HepG2 (cell line): Measurements from ENCODE around the gene PCDHB3. TPM values are rescaled to one million over a fixed set of nuclear protein-coding genes. Genes with fewer than 3 reads are reported as not detected.

Source experiments
- FOSL2 ChIP-seq: sonication (generic); formaldehyde crosslinking; IDR thresholded peaks from 2 replicates; pipeline ENCODE4 v1.4.0; 2020; ENCODE audit warnings: missing genetic modification reagents
- FOXJ3 ChIP-seq: sonication (generic); formaldehyde crosslinking; IDR thresholded peaks from 2 replicates; pipeline ENCODE4 v1.4.0; 2020; ENCODE audit warnings: missing genetic modification reagents, mild to moderate bottlenecking, borderline replicate concordance
- FOXM1 ChIP-seq: sonication (generic); formaldehyde crosslinking; IDR thresholded peaks from 2 replicates; pipeline ENCODE4 v1.5.0; 2020; ENCODE audit warnings: missing genetic modification reagents
- HHEX ChIP-seq: IDR thresholded peaks from 2 replicates; pipeline ENCODE4 v1.6.1; 2016; ENCODE audit warnings: control low read depth
- HNF4A ChIP-seq: sonication (generic); formaldehyde crosslinking; IDR thresholded peaks from 2 replicates; pipeline ENCODE4 v1.4.0; 2020; ENCODE audit warnings: missing genetic modification reagents
- JDP2 ChIP-seq: sonication (generic); formaldehyde crosslinking; IDR thresholded peaks from 2 replicates; pipeline ENCODE4 v1.8.1; 2022; ENCODE audit warnings: missing genetic modification reagents, borderline replicate concordance
- KDM4B ChIP-seq: sonication (generic); formaldehyde crosslinking; IDR thresholded peaks from 2 replicates; pipeline ENCODE4 v1.4.0; 2020; ENCODE audit warnings: missing genetic modification reagents
- KLF9 ChIP-seq: IDR thresholded peaks from 2 replicates; pipeline ENCODE4 v1.6.1; 2016; ENCODE audit warnings: low read depth
- KMT2A ChIP-seq: sonication (generic); formaldehyde crosslinking; IDR thresholded peaks from 2 replicates; pipeline ENCODE4 v1.4.0; 2020; ENCODE audit warnings: missing genetic modification reagents
- NBN ChIP-seq: fragments of 450-650 bp; conservative IDR thresholded peaks from 2 replicates; pipeline ENCODE4 v1.6.1; 2017
- TOPORS ChIP-seq: sonication (generic); formaldehyde crosslinking; IDR thresholded peaks from 2 replicates; pipeline ENCODE4 v1.8.0; 2023; ENCODE audit warnings: mild to moderate bottlenecking, missing genetic modification reagents
- ZNF124 ChIP-seq: sonication (generic); formaldehyde crosslinking; IDR thresholded peaks from 2 replicates; pipeline ENCODE4 v1.4.0; 2020; ENCODE audit warnings: missing genetic modification reagents
- ZNF136 ChIP-seq: sonication (generic); formaldehyde crosslinking; IDR thresholded peaks from 2 replicates; pipeline ENCODE4 v1.8.1; 2022; ENCODE audit warnings: low read depth, mild to moderate bottlenecking, moderate library complexity, missing genetic modification reagents
- ZNF430 ChIP-seq: sonication (generic); formaldehyde crosslinking; IDR thresholded peaks from 2 replicates; pipeline ENCODE4 v1.9.0; 2021; ENCODE audit warnings: mild to moderate bottlenecking, missing genetic modification reagents
- ZNF501 ChIP-seq: sonication (generic); formaldehyde crosslinking; IDR thresholded peaks from 2 replicates; pipeline ENCODE4 v1.5.1; 2020; ENCODE audit warnings: mild to moderate bottlenecking, moderate library complexity, missing genetic modification reagents
- ZNF562 ChIP-seq: sonication (generic); formaldehyde crosslinking; IDR thresholded peaks from 2 replicates; pipeline ENCODE4 v1.8.0; 2022; ENCODE audit warnings: missing genetic modification reagents, borderline replicate concordance
- ZNF713 ChIP-seq: sonication (generic); formaldehyde crosslinking; IDR thresholded peaks from 2 replicates; pipeline ENCODE4 v1.4.0; 2020; ENCODE audit warnings: mild to moderate bottlenecking, missing genetic modification reagents
- ZNF75D ChIP-seq: sonication (generic); formaldehyde crosslinking; IDR thresholded peaks from 2 replicates; pipeline ENCODE4 v1.8.1; 2023; ENCODE audit warnings: missing genetic modification reagents, mild to moderate bottlenecking, borderline replicate concordance
- polyA plus RNA-seq, 8 experiments: library from polyadenylated mRNA; depleted of rRNA in 3 of 8; stranded (reverse) in 7 of 8; unstranded in 1 of 8; fragments of >200 nt; fragmentation: Illumina TruSeq in 4 of 8; extraction: Trizol in 4 of 8; gene quantifications; 2 replicates each; pipeline versions ENCODE4 v1.2.1 to v1.2.3, GENCODE V29; 2011 to 2016; ENCODE audit warnings: low read depth in 4 of 8, missing spikeins in 1 of 8, mixed read lengths in 1 of 8; ENCODE audit not compliant: insufficient read depth in 1 of 8
- total RNA-seq, 5 experiments: library from RNA; depleted of rRNA; stranded (reverse); fragments of >200 nt; fragmentation: Illumina TruSeq; extraction: Trizol; gene quantifications; 2 replicates each; pipeline ENCODE4 v1.2.3, GENCODE V29; 2016; ENCODE audit warnings: low read depth in 1 of 5
- TF ChIP-seq, protein P1 (sequence below): sonication (generic); formaldehyde crosslinking; IDR thresholded peaks from 2 replicates; pipeline ENCODE4 v1.5.0; 2020; ENCODE audit warnings: mild to moderate bottlenecking, missing genetic modification reagents, moderate library complexity
- TF ChIP-seq, protein P2 (sequence below): sonication (generic); formaldehyde crosslinking; IDR thresholded peaks from 2 replicates; pipeline ENCODE4 v1.4.0; 2020; ENCODE audit warnings: missing genetic modification reagents, borderline replicate concordance
- TF ChIP-seq, protein P3 (sequence below): sonication (generic); formaldehyde crosslinking; IDR thresholded peaks from 2 replicates; pipeline ENCODE4 v1.5.0; 2020; ENCODE audit warnings: missing genetic modification reagents
- TF ChIP-seq, protein P4 (sequence below): sonication (generic); formaldehyde crosslinking; IDR thresholded peaks from 2 replicates; pipeline ENCODE4 v1.5.1; 2020; ENCODE audit warnings: missing genetic modification reagents, mild to moderate bottlenecking, borderline replicate concordance
- TF ChIP-seq, protein P5 (sequence below): sonication (generic); formaldehyde crosslinking; IDR thresholded peaks from 2 replicates; pipeline ENCODE4 v1.5.0; 2020; ENCODE audit warnings: missing genetic modification reagents, mild to moderate bottlenecking, borderline replicate concordance

The PCDHB3 gene
- total and polyA plus RNA-seq, 2 of the 13 experiments (the other 11 are each of a cell fraction or from before 2014, with no cell fraction given): 0.25 to 0.29 TPM

DNA sequence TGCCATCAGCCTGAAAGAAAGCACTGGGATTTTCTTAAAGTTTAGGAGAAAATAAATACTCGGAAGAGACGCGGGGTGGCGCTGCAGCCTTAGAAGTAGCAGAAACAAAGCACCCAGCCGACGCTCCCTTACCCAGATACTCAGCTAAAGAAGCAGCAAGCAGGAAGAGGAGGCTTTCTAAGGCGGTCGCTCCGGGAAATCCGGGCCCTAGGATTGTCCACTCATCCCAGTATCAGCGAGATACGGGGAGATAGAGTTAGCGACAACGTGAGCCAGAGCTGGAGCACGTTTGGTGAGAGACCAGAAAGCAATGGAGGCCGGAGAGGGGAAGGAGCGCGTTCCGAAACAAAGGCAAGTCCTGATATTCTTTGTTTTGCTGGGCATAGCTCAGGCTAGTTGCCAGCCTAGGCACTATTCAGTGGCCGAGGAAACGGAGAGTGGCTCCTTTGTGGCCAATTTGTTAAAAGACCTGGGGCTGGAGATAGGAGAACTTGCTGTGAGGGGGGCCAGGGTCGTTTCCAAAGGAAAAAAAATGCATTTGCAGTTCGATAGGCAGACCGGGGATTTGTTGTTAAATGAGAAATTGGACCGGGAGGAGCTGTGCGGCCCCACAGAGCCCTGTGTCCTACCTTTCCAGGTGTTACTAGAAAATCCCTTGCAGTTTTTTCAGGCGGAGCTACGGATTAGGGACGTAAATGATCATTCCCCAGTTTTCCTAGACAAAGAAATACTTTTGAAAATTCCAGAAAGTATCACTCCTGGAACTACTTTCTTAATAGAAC, 5.6 kb upstream of the PCDHB3 start, which contains the start of gene PCDHB2 (continued):
- TF ChIP-seq, protein P1, sequence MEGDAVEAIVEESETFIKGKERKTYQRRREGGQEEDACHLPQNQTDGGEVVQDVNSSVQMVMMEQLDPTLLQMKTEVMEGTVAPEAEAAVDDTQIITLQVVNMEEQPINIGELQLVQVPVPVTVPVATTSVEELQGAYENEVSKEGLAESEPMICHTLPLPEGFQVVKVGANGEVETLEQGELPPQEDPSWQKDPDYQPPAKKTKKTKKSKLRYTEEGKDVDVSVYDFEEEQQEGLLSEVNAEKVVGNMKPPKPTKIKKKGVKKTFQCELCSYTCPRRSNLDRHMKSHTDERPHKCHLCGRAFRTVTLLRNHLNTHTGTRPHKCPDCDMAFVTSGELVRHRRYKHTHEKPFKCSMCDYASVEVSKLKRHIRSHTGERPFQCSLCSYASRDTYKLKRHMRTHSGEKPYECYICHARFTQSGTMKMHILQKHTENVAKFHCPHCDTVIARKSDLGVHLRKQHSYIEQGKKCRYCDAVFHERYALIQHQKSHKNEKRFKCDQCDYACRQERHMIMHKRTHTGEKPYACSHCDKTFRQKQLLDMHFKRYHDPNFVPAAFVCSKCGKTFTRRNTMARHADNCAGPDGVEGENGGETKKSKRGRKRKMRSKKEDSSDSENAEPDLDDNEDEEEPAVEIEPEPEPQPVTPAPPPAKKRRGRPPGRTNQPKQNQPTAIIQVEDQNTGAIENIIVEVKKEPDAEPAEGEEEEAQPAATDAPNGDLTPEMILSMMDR: peak; percentile 87
- TF ChIP-seq ZNF124 (CRISPR knock-in tag) (no peak), ZNF713 (CRISPR knock-in tag) (no peak), FOSL2 (0 out of 2 replicates have a peak, but pooled peaks have one; percentile 7), ZNF562 (CRISPR knock-in tag) (no peak), KMT2A (peak; percentile 80), KDM4B (CRISPR knock-in tag) (no peak), KLF9 (CRISPR knock-in tag) (no peak), ZNF430 (no peak), FOXJ3 (CRISPR knock-in tag) (no peak), NBN (no peak), ZNF136 (CRISPR knock-in tag) (no peak), ZNF75D (CRISPR knock-in tag) (no peak), JDP2 (CRISPR knock-in tag) (no peak), TOPORS (CRISPR knock-in tag) (no peak), HNF4A (CRISPR knock-in tag) (no peak), ZNF501 (CRISPR knock-in tag) (peak; percentile 76), FOXM1 (CRISPR knock-in tag) (no peak), HHEX (CRISPR knock-in tag) (no peak)
- TF ChIP-seq, protein P2, sequence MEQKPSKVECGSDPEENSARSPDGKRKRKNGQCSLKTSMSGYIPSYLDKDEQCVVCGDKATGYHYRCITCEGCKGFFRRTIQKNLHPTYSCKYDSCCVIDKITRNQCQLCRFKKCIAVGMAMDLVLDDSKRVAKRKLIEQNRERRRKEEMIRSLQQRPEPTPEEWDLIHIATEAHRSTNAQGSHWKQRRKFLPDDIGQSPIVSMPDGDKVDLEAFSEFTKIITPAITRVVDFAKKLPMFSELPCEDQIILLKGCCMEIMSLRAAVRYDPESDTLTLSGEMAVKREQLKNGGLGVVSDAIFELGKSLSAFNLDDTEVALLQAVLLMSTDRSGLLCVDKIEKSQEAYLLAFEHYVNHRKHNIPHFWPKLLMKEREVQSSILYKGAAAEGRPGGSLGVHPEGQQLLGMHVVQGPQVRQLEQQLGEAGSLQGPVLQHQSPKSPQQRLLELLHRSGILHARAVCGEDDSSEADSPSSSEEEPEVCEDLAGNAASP (CRISPR knock-in tag): 0 out of 2 replicates have a peak, but pooled peaks have one; percentile 11
- TF ChIP-seq, protein P3, sequence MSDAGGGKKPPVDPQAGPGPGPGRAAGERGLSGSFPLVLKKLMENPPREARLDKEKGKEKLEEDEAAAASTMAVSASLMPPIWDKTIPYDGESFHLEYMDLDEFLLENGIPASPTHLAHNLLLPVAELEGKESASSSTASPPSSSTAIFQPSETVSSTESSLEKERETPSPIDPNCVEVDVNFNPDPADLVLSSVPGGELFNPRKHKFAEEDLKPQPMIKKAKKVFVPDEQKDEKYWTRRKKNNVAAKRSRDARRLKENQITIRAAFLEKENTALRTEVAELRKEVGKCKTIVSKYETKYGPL (CRISPR knock-in tag): no peak
- TF ChIP-seq, protein P4, sequence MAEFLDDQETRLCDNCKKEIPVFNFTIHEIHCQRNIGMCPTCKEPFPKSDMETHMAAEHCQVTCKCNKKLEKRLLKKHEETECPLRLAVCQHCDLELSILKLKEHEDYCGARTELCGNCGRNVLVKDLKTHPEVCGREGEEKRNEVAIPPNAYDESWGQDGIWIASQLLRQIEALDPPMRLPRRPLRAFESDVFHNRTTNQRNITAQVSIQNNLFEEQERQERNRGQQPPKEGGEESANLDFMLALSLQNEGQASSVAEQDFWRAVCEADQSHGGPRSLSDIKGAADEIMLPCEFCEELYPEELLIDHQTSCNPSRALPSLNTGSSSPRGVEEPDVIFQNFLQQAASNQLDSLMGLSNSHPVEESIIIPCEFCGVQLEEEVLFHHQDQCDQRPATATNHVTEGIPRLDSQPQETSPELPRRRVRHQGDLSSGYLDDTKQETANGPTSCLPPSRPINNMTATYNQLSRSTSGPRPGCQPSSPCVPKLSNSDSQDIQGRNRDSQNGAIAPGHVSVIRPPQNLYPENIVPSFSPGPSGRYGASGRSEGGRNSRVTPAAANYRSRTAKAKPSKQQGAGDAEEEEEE (CRISPR knock-in tag): no peak
- TF ChIP-seq, protein P5, sequence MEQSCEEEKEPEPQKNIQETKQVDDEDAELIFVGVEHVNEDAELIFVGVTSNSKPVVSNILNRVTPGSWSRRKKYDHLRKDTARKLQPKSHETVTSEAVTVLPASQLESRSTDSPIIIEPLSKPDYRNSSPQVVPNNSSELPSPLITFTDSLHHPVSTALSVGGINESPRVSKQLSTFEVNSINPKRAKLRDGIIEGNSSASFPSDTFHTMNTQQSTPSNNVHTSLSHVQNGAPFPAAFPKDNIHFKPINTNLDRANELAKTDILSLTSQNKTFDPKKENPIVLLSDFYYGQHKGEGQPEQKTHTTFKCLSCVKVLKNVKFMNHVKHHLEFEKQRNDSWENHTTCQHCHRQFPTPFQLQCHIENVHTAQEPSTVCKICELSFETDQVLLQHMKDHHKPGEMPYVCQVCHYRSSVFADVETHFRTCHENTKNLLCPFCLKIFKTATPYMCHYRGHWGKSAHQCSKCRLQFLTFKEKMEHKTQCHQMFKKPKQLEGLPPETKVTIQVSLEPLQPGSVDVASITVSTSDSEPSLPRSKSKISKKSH (CRISPR knock-in tag): 0 out of 2 replicates have a peak, but pooled peaks have one; percentile 35
